ENCODE results near the gene KCNK4.
A peak's percentile ranks its signal among the peaks of the same experiment; 100 is the strongest.

The KCNK4 gene

GRCh38 chr11:64288353-64288750 is 2.8 kb upstream of the KCNK4 start:
- H3K27ac Mint-ChIP-seq = no peak overlapping the region
- DNase-seq (no peak), ATAC-seq (no peak)
- H3K36me3 Mint-ChIP-seq (ENCODE audit: low read depth) = no peaks in the 10 kb centered on the region
- no peaks in the 10 kb centered on the region for H3K9me3 Mint-ChIP-seq
- H3K27me3 Mint-ChIP-seq = peaks cover 18% of the 10 kb centered on the region
- H3K4me3 Mint-ChIP-seq = no peak overlapping the region
- peaks cover 18% of the 10 kb centered on the region for H3K4me1 Mint-ChIP-seq

GRCh38 chr11:64289002-64289564 is 2.0 kb upstream of the KCNK4 start:
- no peak for ATAC-seq

GRCh38 chr11:64290352-64291261 is 495 bp upstream of the KCNK4 start:
- Mint-ChIP-seq H3K36me3 (ENCODE audit: low read depth) (no peaks in the 10 kb centered on the region), H3K27me3 (peaks cover 37% of the 10 kb centered on the region), H3K4me3 (peak overlapping the region; percentile 34), H3K27ac (no peak overlapping the region), H3K9me3 (no peaks in the 10 kb centered on the region), H3K4me1 (peaks cover 13% of the 10 kb centered on the region)
- ATAC-seq = no peak
- no peak for DNase-seq

More at GRCh38 chr11:64289002-64289564, 2.0 kb upstream of the KCNK4 start:
- no peak for DNase-seq
- Mint-ChIP-seq H3K9me3 (no peaks in the 10 kb centered on the region), H3K27ac (no peak overlapping the region), H3K27me3 (peaks cover 25% of the 10 kb centered on the region), H3K36me3 (ENCODE audit: low read depth) (no peaks in the 10 kb centered on the region), H3K4me1 (peaks cover 15% of the 10 kb centered on the region), H3K4me3 (no peak overlapping the region)

GRCh38 chr11:64291752-64292459 is 804 bp downstream of the KCNK4 start:
- peaks cover 50% of the 10 kb centered on the region for H3K27me3 Mint-ChIP-seq
- H3K9me3 Mint-ChIP-seq = no peaks in the 10 kb centered on the region
- peaks cover 5% of the 10 kb centered on the region for H3K4me1 Mint-ChIP-seq
- DNase-seq = no peak
- no peaks in the 10 kb centered on the region for H3K36me3 Mint-ChIP-seq (ENCODE audit: low read depth)
- ATAC-seq = no peak
- H3K27ac Mint-ChIP-seq = no peak overlapping the region
- no peak overlapping the region for H3K4me3 Mint-ChIP-seq

GRCh38 chr11:64292460-64293254 is 1.6 kb downstream of the KCNK4 start:
- peaks cover 58% of the 10 kb centered on the region for H3K27me3 Mint-ChIP-seq
- ATAC-seq (no peak), DNase-seq (no peak)
- H3K9me3 Mint-ChIP-seq = no peaks in the 10 kb centered on the region
- no peak overlapping the region for H3K27ac Mint-ChIP-seq
- no peaks in the 10 kb centered on the region for H3K36me3 Mint-ChIP-seq (ENCODE audit: low read depth)
- H3K4me3 Mint-ChIP-seq = no peak overlapping the region
- H3K4me1 Mint-ChIP-seq = peaks cover 5% of the 10 kb centered on the region

GRCh38 chr11:64294774-64295173 is 3.7 kb downstream of the KCNK4 start:
- no peak overlapping the region for H3K27ac Mint-ChIP-seq
- no peak overlapping the region for H3K4me3 Mint-ChIP-seq
- peaks cover 10% of the 10 kb centered on the region for H3K4me1 Mint-ChIP-seq
- H3K36me3 Mint-ChIP-seq (ENCODE audit: low read depth) = no peaks in the 10 kb centered on the region
- ATAC-seq = no peak
- DNase-seq = no peak
- no peaks in the 10 kb centered on the region for H3K9me3 Mint-ChIP-seq
- H3K27me3 Mint-ChIP-seq = peaks cover 78% of the 10 kb centered on the region

- Mint-ChIP-seq H3K27ac (no peak overlapping the region), H3K4me3 (no peak overlapping the region), H3K27me3 (peaks cover 79% of the 10 kb centered on the region), H3K36me3 (ENCODE audit: low read depth) (no peaks in the 10 kb centered on the region), H3K4me1 (peaks cover 15% of the 10 kb centered on the region), H3K9me3 (no peaks in the 10 kb centered on the region)
- no peak for ATAC-seq
- no peak for DNase-seq
Measured at GRCh38 chr11:64295760-64296159, 4.7 kb downstream of the KCNK4 start.

- Mint-ChIP-seq H3K27ac (no peak overlapping the region), H3K4me1 (peaks cover 17% of the 10 kb centered on the region), H3K9me3 (no peaks in the 10 kb centered on the region), H3K27me3 (peaks cover 81% of the 10 kb centered on the region), H3K36me3 (ENCODE audit: low read depth) (no peaks in the 10 kb centered on the region), H3K4me3 (no peak overlapping the region)
- ATAC-seq (no peak), DNase-seq (no peak)
Measured at GRCh38 chr11:64296236-64296635, 5.1 kb downstream of the KCNK4 start.

GRCh38 chr11:64296830-64297698 is 6.0 kb downstream of the KCNK4 start:
- DNase-seq (no peak), ATAC-seq (no peak)
- Mint-ChIP-seq H3K27ac (no peak overlapping the region), H3K4me1 (peaks cover 17% of the 10 kb centered on the region), H3K9me3 (no peaks in the 10 kb centered on the region), H3K36me3 (ENCODE audit: low read depth) (no peaks in the 10 kb centered on the region), H3K4me3 (no peak overlapping the region), H3K27me3 (peaks cover 87% of the 10 kb centered on the region)

GRCh38 chr11:64297699-64298358 is 6.7 kb downstream of the KCNK4 start:
- Mint-ChIP-seq H3K9me3 (no peaks in the 10 kb centered on the region), H3K27me3 (peaks cover 83% of the 10 kb centered on the region), H3K4me1 (peaks cover 17% of the 10 kb centered on the region), H3K4me3 (no peak overlapping the region), H3K36me3 (ENCODE audit: low read depth) (no peaks in the 10 kb centered on the region), H3K27ac (no peak overlapping the region)
- DNase-seq (no peak), ATAC-seq (no peak)

GRCh38 chr11:64298966-64299846 is 8.1 kb downstream of the KCNK4 start:
- no peak overlapping the region for H3K27ac Mint-ChIP-seq
- H3K4me3 Mint-ChIP-seq = peak overlapping the region; percentile 14
- ATAC-seq = no peak
- no peaks in the 10 kb centered on the region for H3K9me3 Mint-ChIP-seq
- no peak for DNase-seq
- H3K36me3 Mint-ChIP-seq (ENCODE audit: low read depth) = no peaks in the 10 kb centered on the region
- peaks cover 22% of the 10 kb centered on the region for H3K4me1 Mint-ChIP-seq
- H3K27me3 Mint-ChIP-seq = peaks cover 74% of the 10 kb centered on the region

GRCh38 chr11:64299847-64300648 is 8.9 kb downstream of the KCNK4 start, which contains the start of gene CATSPERZ:
Gene CATSPERZ (plus strand): TSS chr11:64300358. CDS start chr11:64300411, 53 bp downstream.
- H3K27me3 Mint-ChIP-seq = peaks cover 68% of the 10 kb centered on the region
- ATAC-seq (no peak), DNase-seq (no peak)
- H3K27ac Mint-ChIP-seq = no peak within 1 kb of the TSS
- H3K9me3 Mint-ChIP-seq = no peaks in the 10 kb centered on the region
- peaks cover 30% of the 10 kb centered on the region for H3K4me1 Mint-ChIP-seq
- no peaks in the 10 kb centered on the region for H3K36me3 Mint-ChIP-seq (ENCODE audit: low read depth)
- H3K4me3 Mint-ChIP-seq = peak within 1 kb of the TSS; percentile 62
